ENCODE results near the gene FSD1.
"Not testable (repeated sequence)": the region's sequence is repeated elsewhere in the genome, so short reads cannot be mapped to it uniquely, and the experiment has no call there.

The FSD1 gene

GRCh38 chr19:4346020-4346383 lies 41.6 kb downstream of the FSD1 start:
- DNase-seq, result no peak

GRCh38 chr19:4347521-4347920 lies 43.1 kb downstream of the FSD1 start:
- no peak for DNase-seq

- not testable (repeated sequence) for DNase-seq
These were observed 44.8 kb downstream of the FSD1 start for GRCh38 chr19:4349225-4349624.

GRCh38 chr19:4350111-4350510 lies 45.7 kb downstream of the FSD1 start:
- no peak for DNase-seq

- no peak for DNase-seq
These were observed 46.3 kb downstream of the FSD1 start for GRCh38 chr19:4350726-4351125.

- peak; percentile 32 for DNase-seq
These were observed 48.3 kb downstream of the FSD1 start for GRCh38 chr19:4352701-4353121.

- no peak for DNase-seq
These were observed 49.9 kb downstream of the FSD1 start for GRCh38 chr19:4354282-4354681.

- no peak for DNase-seq
These were observed 50.5 kb downstream of the FSD1 start for GRCh38 chr19:4354897-4355296.

GRCh38 chr19:4357095-4357797 lies 52.8 kb downstream of the FSD1 start:
- no peak for DNase-seq

- DNase-seq, result no peak
These were observed 53.5 kb downstream of the FSD1 start for GRCh38 chr19:4357921-4358326.

- no peak for DNase-seq
These were observed 54.6 kb downstream of the FSD1 start for GRCh38 chr19:4358709-4359626.

GRCh38 chr19:4359627-4360000 lies 55.2 kb downstream of the FSD1 start:
- no peak for DNase-seq

GRCh38 chr19:4360081-4360569 lies 55.7 kb downstream of the FSD1 start:
- no peak for DNase-seq

GRCh38 chr19:4360641-4361151 lies 56.3 kb downstream of the FSD1 start:
- no peak for DNase-seq

- DNase-seq, result no peak
These were observed 57.0 kb downstream of the FSD1 start for GRCh38 chr19:4361152-4362046.

- no peak for DNase-seq
These were observed 57.9 kb downstream of the FSD1 start for GRCh38 chr19:4362101-4362828.

- no peak for DNase-seq
These were observed 58.6 kb downstream of the FSD1 start for GRCh38 chr19:4362831-4363545.

- DNase-seq, result no peak
These were observed 59.3 kb downstream of the FSD1 start for GRCh38 chr19:4363571-4364304.

GRCh38 chr19:4365341-4365740 lies 60.9 kb downstream of the FSD1 start:
- DNase-seq, result no peak

- DNase-seq, result no peak
These were observed 61.6 kb downstream of the FSD1 start for GRCh38 chr19:4365791-4366665.

Measured in NCI-H510A treated with DMSO at 0.1 percent for 48 hours (cell line).